OCI-LY1 (cell line): ENCODE measurements around the gene HS3ST3B1.

Experiments used
- H2AFZ ChIP-seq: fragments of 200-600 bp; sonication (generic), shearing (Covaris generic); 2 replicates; pipeline ENCODE4 v1.6.0; 2014; ENCODE audit warnings: antibody characterized with exemption, mild to moderate bottlenecking, low read length
- H3F3A ChIP-seq: fragments of 200-600 bp; sonication (generic), shearing (Covaris generic); 2 replicates; pipeline ENCODE4 v1.6.0; 2014; ENCODE audit warnings: mild to moderate bottlenecking, antibody characterized with exemption, low read length, moderate library complexity; ENCODE audit not compliant: insufficient read depth
- H3K27ac ChIP-seq: fragments of 200-600 bp; sonication (generic); 2 replicates; pipeline ENCODE4 v1.5.1; 2014; ENCODE audit warnings: low read length, mixed run types, mild to moderate bottlenecking, low read depth; ENCODE audit not compliant: poor library complexity, severe bottlenecking
- H3K27me3 ChIP-seq: fragments of 200-600 bp; sonication (generic); 2 replicates; pipeline ENCODE4 v1.6.0; 2014; ENCODE audit warnings: antibody characterized with exemption, mild to moderate bottlenecking, low read length, moderate library complexity; ENCODE audit not compliant: insufficient read depth
- H3K36me3 ChIP-seq: fragments of 200-600 bp; sonication (generic); 2 replicates; pipeline ENCODE4 v1.6.1; 2014; ENCODE audit warnings: mild to moderate bottlenecking, antibody characterized with exemption, low read length, moderate library complexity, mixed read lengths; ENCODE audit not compliant: insufficient read depth
- H3K4me1 ChIP-seq: fragments of 200-600 bp; sonication (generic); 2 replicates; pipeline ENCODE4 v1.5.1; 2014; ENCODE audit warnings: mild to moderate bottlenecking, low read length, moderate library complexity; ENCODE audit not compliant: insufficient read depth, severe bottlenecking
- H3K4me2 ChIP-seq: fragments of 200-600 bp; sonication (generic), shearing (Covaris generic); 2 replicates; pipeline ENCODE4 v1.6.1; 2014; ENCODE audit warnings: low read length
- H3K4me3 ChIP-seq: fragments of 200-600 bp; sonication (generic); 2 replicates; pipeline ENCODE4 v1.5.1; 2014; ENCODE audit warnings: low read length, low read depth, mild to moderate bottlenecking, mixed read lengths; ENCODE audit not compliant: poor library complexity, severe bottlenecking
- H3K79me2 ChIP-seq: fragments of 200-600 bp; shearing (Covaris generic); 2 replicates; pipeline ENCODE4 v1.6.1; 2016; ENCODE audit warnings: mixed run types, low read length, mixed read lengths; ENCODE audit not compliant: insufficient read depth
- H3K9ac ChIP-seq: fragments of 200-600 bp; sonication (generic), shearing (Covaris generic); 2 replicates; pipeline ENCODE4 v1.6.1; 2014; ENCODE audit warnings: mild to moderate bottlenecking, low read length, mixed read lengths
- H3K9me2 ChIP-seq: fragments of 200-600 bp; sonication (generic), shearing (Covaris generic); 2 replicates; pipeline ENCODE4 v1.6.1; 2014; ENCODE audit warnings: low read depth, mild to moderate bottlenecking, low read length, mixed read lengths
- H3K9me3 ChIP-seq: fragments of 200-600 bp; shearing (Covaris generic); 2 replicates; pipeline ENCODE4 v1.6.1; 2014; ENCODE audit warnings: low read length, mixed read lengths
- H4K20me1 ChIP-seq: fragments of 200-600 bp; sonication (generic), shearing (Covaris generic); 2 replicates; pipeline ENCODE4 v1.6.0; 2016; ENCODE audit warnings: mild to moderate bottlenecking, low read length; ENCODE audit not compliant: insufficient read depth
- EZH2 ChIP-seq: fragments of 200-600 bp; sonication (generic), shearing (Covaris generic); IDR thresholded peaks from 2 replicates; pipeline ENCODE4 v1.8.0; 2017; ENCODE audit warnings: borderline replicate concordance, mixed run types, mild to moderate bottlenecking, antibody characterized with exemption, low read length, moderate library complexity, mixed read lengths
- TF ChIP-seq, protein P1 (sequence below): fragments of 200-600 bp; sonication (generic), shearing (Covaris generic); IDR thresholded peaks from 2 replicates; pipeline ENCODE4 v1.5.1; 2017; ENCODE audit warnings: mild to moderate bottlenecking, antibody characterized with exemption, low read length, moderate library complexity, mixed read lengths

Gene HS3ST3B1

DNA sequence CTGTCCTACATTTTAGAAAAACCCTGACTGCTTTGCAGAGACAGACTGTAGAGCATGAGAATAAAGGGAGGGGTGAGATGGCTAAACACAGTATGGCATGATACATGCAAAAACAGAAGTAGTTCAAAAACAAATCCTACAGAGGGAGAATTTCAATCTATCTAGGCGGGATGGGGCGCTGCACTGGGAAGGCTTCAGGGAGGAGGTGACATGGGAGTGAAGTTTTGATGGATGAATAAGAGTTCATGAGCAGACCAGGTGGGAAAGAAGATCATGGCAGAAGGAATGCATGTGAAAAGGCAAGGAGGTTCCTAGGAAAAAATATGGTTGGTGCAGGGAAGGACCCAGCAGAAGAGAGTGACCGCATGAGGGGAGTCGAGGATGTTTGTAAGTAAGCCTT, 19.2 kb downstream of the HS3ST3B1 start:
- H3K27me3 ChIP-seq, result no peaks in the 10 kb centered on the region
- H3F3A ChIP-seq, result no peaks in the 10 kb centered on the region
- H4K20me1 ChIP-seq, result no peaks in the 10 kb centered on the region
- no peak for TF ChIP-seq EZH2
- H2AFZ ChIP-seq, result no peak overlapping the region
- no peak overlapping the region for H3K27ac ChIP-seq
- no peaks in the 10 kb centered on the region for H3K36me3 ChIP-seq
- no peak overlapping the region for H3K4me3 ChIP-seq
- H3K79me2 ChIP-seq, result no peaks in the 10 kb centered on the region
- H3K9me3 ChIP-seq, result no peaks in the 10 kb centered on the region
- no peak overlapping the region for H3K4me2 ChIP-seq
- H3K9ac ChIP-seq, result no peak overlapping the region
- H3K9me2 ChIP-seq, result no peaks in the 10 kb centered on the region
- no peaks in the 10 kb centered on the region for H3K4me1 ChIP-seq

- Histone ChIP-seq H3F3A (no peaks in the 10 kb centered on the region), H2AFZ (no peak overlapping the region), H3K4me3 (no peak overlapping the region), H3K27me3 (no peaks in the 10 kb centered on the region), H4K20me1 (no peaks in the 10 kb centered on the region), H3K9me2 (no peaks in the 10 kb centered on the region), H3K79me2 (no peaks in the 10 kb centered on the region), H3K4me1 (no peaks in the 10 kb centered on the region), H3K9ac (no peak overlapping the region), H3K36me3 (no peaks in the 10 kb centered on the region), H3K27ac (no peak overlapping the region), H3K9me3 (no peaks in the 10 kb centered on the region), H3K4me2 (no peak overlapping the region)
- TF ChIP-seq EZH2, result no peak
- TF ChIP-seq, protein P1, sequence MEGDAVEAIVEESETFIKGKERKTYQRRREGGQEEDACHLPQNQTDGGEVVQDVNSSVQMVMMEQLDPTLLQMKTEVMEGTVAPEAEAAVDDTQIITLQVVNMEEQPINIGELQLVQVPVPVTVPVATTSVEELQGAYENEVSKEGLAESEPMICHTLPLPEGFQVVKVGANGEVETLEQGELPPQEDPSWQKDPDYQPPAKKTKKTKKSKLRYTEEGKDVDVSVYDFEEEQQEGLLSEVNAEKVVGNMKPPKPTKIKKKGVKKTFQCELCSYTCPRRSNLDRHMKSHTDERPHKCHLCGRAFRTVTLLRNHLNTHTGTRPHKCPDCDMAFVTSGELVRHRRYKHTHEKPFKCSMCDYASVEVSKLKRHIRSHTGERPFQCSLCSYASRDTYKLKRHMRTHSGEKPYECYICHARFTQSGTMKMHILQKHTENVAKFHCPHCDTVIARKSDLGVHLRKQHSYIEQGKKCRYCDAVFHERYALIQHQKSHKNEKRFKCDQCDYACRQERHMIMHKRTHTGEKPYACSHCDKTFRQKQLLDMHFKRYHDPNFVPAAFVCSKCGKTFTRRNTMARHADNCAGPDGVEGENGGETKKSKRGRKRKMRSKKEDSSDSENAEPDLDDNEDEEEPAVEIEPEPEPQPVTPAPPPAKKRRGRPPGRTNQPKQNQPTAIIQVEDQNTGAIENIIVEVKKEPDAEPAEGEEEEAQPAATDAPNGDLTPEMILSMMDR, result no peak
Observed at GRCh38 chr17:14320734-14321475, 20.0 kb downstream of the HS3ST3B1 start.

DNA sequence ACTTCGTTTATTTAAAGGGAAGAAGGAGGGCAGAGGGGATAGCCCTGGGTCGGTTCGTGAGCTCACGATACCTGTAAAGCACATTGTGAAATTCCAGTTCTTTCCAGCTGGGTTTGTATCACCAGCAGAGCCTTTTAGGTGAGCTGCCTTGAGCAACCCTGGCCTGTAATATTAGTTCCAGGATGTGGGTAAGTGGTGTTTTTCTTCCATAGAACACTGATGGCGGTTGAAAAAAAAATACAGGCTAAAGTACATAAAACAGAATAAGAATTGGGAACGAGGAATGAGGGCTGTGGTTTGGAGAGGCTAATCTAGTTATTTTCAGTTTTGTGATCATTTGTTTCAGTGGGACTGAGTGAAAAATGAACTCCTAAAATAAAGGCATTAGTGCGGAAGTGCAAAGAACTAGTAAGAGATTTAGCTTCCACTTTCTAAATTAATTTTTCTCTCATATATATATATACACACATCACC, 20.6 kb downstream of the HS3ST3B1 start:
- TF ChIP-seq EZH2, result no peak
- TF ChIP-seq, protein P1, result no peak
- Histone ChIP-seq H3K27ac (no peak overlapping the region), H3K4me1 (no peaks in the 10 kb centered on the region), H3K79me2 (no peaks in the 10 kb centered on the region), H4K20me1 (no peaks in the 10 kb centered on the region), H3K9me3 (no peaks in the 10 kb centered on the region), H3K9ac (no peak overlapping the region), H2AFZ (no peak overlapping the region), H3K9me2 (no peaks in the 10 kb centered on the region), H3K4me2 (no peak overlapping the region), H3F3A (no peaks in the 10 kb centered on the region), H3K36me3 (no peaks in the 10 kb centered on the region), H3K27me3 (no peaks in the 10 kb centered on the region), H3K4me3 (no peak overlapping the region)
